Measurements from ENCODE around the gene LAMB4. TPM values are rescaled to one million over a fixed set of nuclear protein-coding genes. Genes with fewer than 3 reads are reported as not detected.

The LAMB4 gene
- total and polyA plus RNA-seq, 2 of the 4 experiments (the other 2 are of a cell fraction), result 0.12 to 0.18 TPM

DNA sequence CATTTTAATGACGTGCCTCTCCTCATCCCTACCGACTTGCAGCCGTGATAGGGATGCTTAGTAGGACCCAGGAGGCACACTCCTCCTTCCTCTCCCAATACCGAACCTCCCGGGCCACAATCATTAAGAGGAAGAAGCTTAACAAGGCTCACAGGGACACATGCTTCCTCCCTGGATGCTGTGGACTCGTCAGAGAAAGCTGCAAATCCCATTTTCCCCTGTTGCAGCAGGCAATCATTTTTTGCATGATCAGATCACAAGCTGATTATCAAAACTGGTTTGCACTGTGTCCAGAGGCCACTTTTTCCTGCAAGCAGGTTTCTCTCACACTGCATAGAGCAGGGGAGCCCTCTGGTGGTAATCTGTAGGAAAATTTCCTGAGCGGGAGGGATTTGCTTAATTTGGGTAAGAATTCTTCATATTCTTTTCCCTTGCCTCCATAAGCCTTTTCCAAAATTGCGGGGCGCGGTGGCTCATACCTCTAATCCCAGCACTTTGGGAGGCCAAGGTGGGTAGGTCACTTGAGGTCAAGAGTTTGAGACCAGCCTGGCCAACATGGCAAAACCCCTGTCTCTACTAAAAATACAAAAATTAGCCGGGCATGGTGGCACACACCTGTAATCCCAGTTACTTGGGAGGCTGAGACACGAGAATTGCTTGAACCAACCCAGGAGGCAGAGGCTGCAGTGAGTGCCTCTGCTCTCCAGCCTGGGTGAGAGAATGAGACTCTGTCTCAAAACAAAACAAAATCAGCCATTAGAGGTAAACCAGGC is 16.1 kb upstream of the LAMB4 start:
- Histone ChIP-seq H4K91ac (ENCODE audit: insufficient read depth, low read depth, low read length) (peak overlapping the region; percentile 77), H3K9ac (ENCODE audit: low read depth, low read length) (no peak overlapping the region), H3K4me2 (ENCODE audit: low read depth, low read length) (peak overlapping the region; percentile 60), H3K23ac (ENCODE audit: low read depth, low read length) (no peak overlapping the region; the same call in 1 of the 2 replicates), H2AFZ (replicated peaks; ENCODE audit: low read length, poor library complexity) (peak overlapping the region; percentile 87), H3K4me3 (ENCODE audit: insufficient read depth, low read depth, low read length) (no peak overlapping the region), H3K4me1 (ENCODE audit: control insufficient read depth, insufficient read depth, low read length) (peaks cover 2% of the 10 kb centered on the region; the same call in 1 of the 2 replicates), H3K79me1 (ENCODE audit: low read depth in 1 of 2, low read length in 2 of 2) (no peaks in the 10 kb centered on the region), H3K18ac (ENCODE audit: low read depth, low read length) (0 out of 2 replicates have a peak overlapping the region, but pooled peaks have one; percentile 12), H3K4ac (ENCODE audit: low read depth, low read length) (peak overlapping the region; percentile 53), H3K27me3 (ENCODE audit: control insufficient read depth, insufficient read depth, low read length) (no peaks in the 10 kb centered on the region), H3K9me3 (ENCODE audit: control insufficient read depth, insufficient read depth, low read length) (no peaks in the 10 kb centered on the region), H4K20me1 (ENCODE audit: insufficient read depth, low read length) (no peaks in the 10 kb centered on the region), H2AK9ac (replicated peaks; ENCODE audit: low read depth, low read length, poor library complexity) (no peak overlapping the region), H3K9me1 (ENCODE audit: insufficient read depth, low read length) (no peaks in the 10 kb centered on the region), H2BK15ac (ENCODE audit: low read depth, low read length) (peak overlapping the region; percentile 22; the same call in 1 of the 3 replicates), H2AK5ac (ENCODE audit: low read depth, low read length) (peak overlapping the region; percentile 69; the same call in 1 of the 2 replicates), H2BK20ac (ENCODE audit: low read depth, low read length) (peak overlapping the region; percentile 30), H4K8ac (ENCODE audit: low read depth in 2 of 2, low read length in 2 of 2) (peak overlapping the region in 1 of 2 experiments; percentile 27; a peak in 2 of 4 replicates), H3K36me3 (ENCODE audit: control insufficient read depth, insufficient read depth, low read length) (no peaks in the 10 kb centered on the region; the same call in 1 of the 2 replicates), H3K56ac (ENCODE audit: extremely low read depth, insufficient read depth, low read length) (no peak overlapping the region), H3K14ac (replicated peaks; ENCODE audit: low read depth, low read length) (no peak overlapping the region), H2BK5ac (ENCODE audit: low read depth, low read length, poor library complexity, severe bottlenecking) (no peak overlapping the region), H4K5ac (ENCODE audit: low read depth, low read length) (peak overlapping the region; percentile 14; the same call in 1 of the 2 replicates), H3K27ac (ENCODE audit: insufficient read depth, low read length) (peak overlapping the region; percentile 12; the same call in 1 of the 2 replicates), H2BK120ac (ENCODE audit: low read depth, low read length) (peak overlapping the region; percentile 82)
- POLR2A ChIA-PET (ENCODE audit: unreplicated experiment), result interaction anchor here (0.5 to 1.0 kb wide), 5 partner anchors 143 to 364 kb away, joined by 3 to 12 read pairs (median 5); no protein-coding TSS in a partner anchor
- in situ Hi-C loops (cut with MboI; ENCODE audit: low sequenced_read_pairs) (loop anchor here (25.0 kb wide), 1 partner anchor 409 kb away; the partner anchor contains the start of gene CBLL1), dilution Hi-C loops (cut with HindIII; ENCODE audit: low sequenced_read_pairs, unreplicated experiment) (loop anchor here (25.0 kb wide), 1 partner anchor 134 kb away; the partner anchor contains the start of gene LAMB1), intact Hi-C loops (cut with micrococcal nuclease) (loop anchor here (1.0 to 5.0 kb wide), 7 partner anchors 143 to 684 kb away; partner anchors contain the start of genes CBLL1 and LAMB1)
- no CpG with 5 or more reads among the region's 12 CpGs for WGBS, 2 experiments (ENCODE audit: extremely low coverage in 2 of 2, insufficient read length in 1 of 2)
- CTCF ChIA-PET, result interaction anchor here (0.6 to 1.5 kb wide), 21 partner anchors 15 to 256 kb away, joined by 3 to 8 read pairs (median 3); no protein-coding TSS in a partner anchor
- ATAC-seq (ENCODE audit: low read depth) (peak; percentile 90), DNase-seq (peak; percentile 86)
- BruUV-seq (replicated peaks), result no TSS peak
- TF ChIP-seq CEBPB (IDR thresholded peaks at IDR 0.05; ENCODE audit: low read depth, low read length) (no peak), MAZ (IDR thresholded peaks at IDR 0.05; ENCODE audit: borderline replicate concordance, low read depth, low read length) (peak; percentile 27; the same call in 1 of the 2 replicates), BHLHE40 (IDR thresholded peaks at IDR 0.05; ENCODE audit: low read depth, low read length) (no peak), NFE2L2 (IDR thresholded peaks at IDR 0.05; ENCODE audit: low read depth, low read length) (no peak), POLR2A (IDR thresholded peaks at IDR 0.05; ENCODE audit: low read depth, low read length) (peak; percentile 54; the same call in 1 of the 2 replicates), MAFK (IDR thresholded peaks at IDR 0.05; ENCODE audit: low read depth, low read length) (no peak), FOS (IDR thresholded peaks at IDR 0.05; ENCODE audit: low read depth, low read length) (no peak), MXI1 (IDR thresholded peaks at IDR 0.05; ENCODE audit: borderline replicate concordance, low read depth, low read length) (0 out of 2 replicates have a peak, but pooled peaks have one; percentile 18), RAD21 (IDR thresholded peaks at IDR 0.05; ENCODE audit: low read length) (peak; percentile 99)
- TF ChIP-seq, protein P1, sequence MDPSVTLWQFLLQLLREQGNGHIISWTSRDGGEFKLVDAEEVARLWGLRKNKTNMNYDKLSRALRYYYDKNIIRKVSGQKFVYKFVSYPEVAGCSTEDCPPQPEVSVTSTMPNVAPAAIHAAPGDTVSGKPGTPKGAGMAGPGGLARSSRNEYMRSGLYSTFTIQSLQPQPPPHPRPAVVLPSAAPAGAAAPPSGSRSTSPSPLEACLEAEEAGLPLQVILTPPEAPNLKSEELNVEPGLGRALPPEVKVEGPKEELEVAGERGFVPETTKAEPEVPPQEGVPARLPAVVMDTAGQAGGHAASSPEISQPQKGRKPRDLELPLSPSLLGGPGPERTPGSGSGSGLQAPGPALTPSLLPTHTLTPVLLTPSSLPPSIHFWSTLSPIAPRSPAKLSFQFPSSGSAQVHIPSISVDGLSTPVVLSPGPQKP (IDR thresholded peaks at IDR 0.05; ENCODE audit: borderline replicate concordance, low read depth, low read length), result no peak
- TF ChIP-seq, protein P2, sequence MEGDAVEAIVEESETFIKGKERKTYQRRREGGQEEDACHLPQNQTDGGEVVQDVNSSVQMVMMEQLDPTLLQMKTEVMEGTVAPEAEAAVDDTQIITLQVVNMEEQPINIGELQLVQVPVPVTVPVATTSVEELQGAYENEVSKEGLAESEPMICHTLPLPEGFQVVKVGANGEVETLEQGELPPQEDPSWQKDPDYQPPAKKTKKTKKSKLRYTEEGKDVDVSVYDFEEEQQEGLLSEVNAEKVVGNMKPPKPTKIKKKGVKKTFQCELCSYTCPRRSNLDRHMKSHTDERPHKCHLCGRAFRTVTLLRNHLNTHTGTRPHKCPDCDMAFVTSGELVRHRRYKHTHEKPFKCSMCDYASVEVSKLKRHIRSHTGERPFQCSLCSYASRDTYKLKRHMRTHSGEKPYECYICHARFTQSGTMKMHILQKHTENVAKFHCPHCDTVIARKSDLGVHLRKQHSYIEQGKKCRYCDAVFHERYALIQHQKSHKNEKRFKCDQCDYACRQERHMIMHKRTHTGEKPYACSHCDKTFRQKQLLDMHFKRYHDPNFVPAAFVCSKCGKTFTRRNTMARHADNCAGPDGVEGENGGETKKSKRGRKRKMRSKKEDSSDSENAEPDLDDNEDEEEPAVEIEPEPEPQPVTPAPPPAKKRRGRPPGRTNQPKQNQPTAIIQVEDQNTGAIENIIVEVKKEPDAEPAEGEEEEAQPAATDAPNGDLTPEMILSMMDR (conservative IDR thresholded peaks at IDR 0.05; ENCODE audit: low read depth, low read length), result peak; percentile 95
- TF ChIP-seq, protein P3, sequence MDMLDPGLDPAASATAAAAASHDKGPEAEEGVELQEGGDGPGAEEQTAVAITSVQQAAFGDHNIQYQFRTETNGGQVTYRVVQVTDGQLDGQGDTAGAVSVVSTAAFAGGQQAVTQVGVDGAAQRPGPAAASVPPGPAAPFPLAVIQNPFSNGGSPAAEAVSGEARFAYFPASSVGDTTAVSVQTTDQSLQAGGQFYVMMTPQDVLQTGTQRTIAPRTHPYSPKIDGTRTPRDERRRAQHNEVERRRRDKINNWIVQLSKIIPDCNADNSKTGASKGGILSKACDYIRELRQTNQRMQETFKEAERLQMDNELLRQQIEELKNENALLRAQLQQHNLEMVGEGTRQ (IDR thresholded peaks at IDR 0.05; ENCODE audit: low read depth, low read length), result no peak
